K562 (cell line): ENCODE results near the gene LMAN1L. TPM values are rescaled to one million over a fixed set of nuclear protein-coding genes. Genes with fewer than 3 reads are reported as not detected.

ENCODE experiments used
- MGA ChIP-seq: fragments of 450-650 bp; IDR thresholded peaks from 2 replicates; pipeline ENCODE4 v1.6.1; 2016; ENCODE audit warnings: mild to moderate bottlenecking, moderate library complexity
- MNT ChIP-seq, 2 experiments: fragments of 450-650 bp; conservative IDR thresholded peaks; 2 replicates each; pipeline ENCODE4 v1.6.1; 2017; ENCODE audit warnings: mild to moderate bottlenecking in 2 of 2, moderate library complexity in 2 of 2
- MXI1 ChIP-seq: IDR thresholded peaks from 2 replicates; pipeline ENCODE4 v1.6.1; 2011; ENCODE audit warnings: low read depth, mild to moderate bottlenecking, improper control_type of control experiment, low read length
- SMAD1 ChIP-seq: fragments of 150-350 bp; IDR thresholded peaks from 2 replicates; pipeline ENCODE4 v1.6.1; 2014; ENCODE audit warnings: low read length, low read depth; ENCODE audit not compliant: partially characterized antibody
- SNAPC5 ChIP-seq: fragments of 250-450 bp; sonication (Bioruptor Pico); IDR thresholded peaks from 2 replicates; pipeline ENCODE4 v1.8.0; 2021; ENCODE audit warnings: moderate library complexity, mild to moderate bottlenecking, inconsistent platforms
- ZBTB43 ChIP-seq: sonication (generic); formaldehyde crosslinking; IDR thresholded peaks from 2 replicates; pipeline ENCODE4 v1.8.0; 2023; ENCODE audit warnings: mild to moderate bottlenecking, missing genetic modification reagents
- ZNF263 ChIP-seq: sonication (generic); formaldehyde crosslinking; IDR thresholded peaks from 2 replicates; pipeline ENCODE4 v1.8.0; 2022; ENCODE audit warnings: mild to moderate bottlenecking, missing genetic modification reagents, borderline replicate concordance
- ZNF717 ChIP-seq: fragments of 250-450 bp; sonication (Bioruptor Pico); IDR thresholded peaks from 2 replicates; pipeline ENCODE4 v1.5.0; 2021
- polyA plus RNA-seq, 8 experiments: library from polyadenylated mRNA; depleted of rRNA in 4 of 8; stranded (reverse) in 5 of 8; unstranded in 3 of 8; fragments of >200 nt; fragmentation: Nextera tagmentation in 2 of 8; fragmentation: Illumina TruSeq in 1 of 8; extraction: Ambion mirVana in 2 of 8; extraction: Trizol in 1 of 8; gene quantifications; 2 replicates each; pipeline versions ENCODE4 v1.2.1 to v1.2.3, GENCODE V29; 2011 to 2014; ENCODE audit warnings: inconsistent platforms in 1 of 8, missing spikeins in 1 of 8
- total RNA-seq, 7 experiments: library from RNA; depleted of rRNA in 6 of 7; stranded (reverse); fragments of >200 nt in 6 of 7; fragmentation: Illumina TruSeq in 2 of 7; extraction: Trizol in 2 of 7; gene quantifications; 2 replicates each; pipeline versions ENCODE4 v1.2.1 to v1.2.3, GENCODE V29; 2011 to 2021; ENCODE audit warnings: low replicate concordance in 1 of 7

LMAN1L gene
- total and polyA plus RNA-seq, 9 of the 15 experiments (the other 6 are each of a cell fraction or from before 2014, with no cell fraction given), result not detected

GRCh38 chr15:74829486-74829885, 16.9 kb downstream of the LMAN1L start (continued):
- TF ChIP-seq MGA, result no peak
- TF ChIP-seq SNAPC5 (CRISPR knock-in tag), result no peak
- TF ChIP-seq MNT (conservative IDR thresholded peaks at IDR 0.05), result no peak
- TF ChIP-seq MXI1, result no peak
- TF ChIP-seq ZNF263, result no peak
- no peak for TF ChIP-seq ZBTB43 (CRISPR knock-in tag)
- TF ChIP-seq ZNF717 (CRISPR knock-in tag), result no peak
- no peak for TF ChIP-seq SMAD1
